Anterior cingulate cortex (tissue), 58 donors: Measurements from ENCODE around the gene IGLL1.

Source experiments
- DNase-seq, 58 donors: peaks; one replicate each; lab custom pipeline; 2025; lab: John Stamatoyannopoulos, UW

Gene IGLL1

GRCh38 chr22:23531283-23531956 lies 48.7 kb downstream of the IGLL1 start:
- DNase-seq = no peak

GRCh38 chr22:23530766-23531282 lies 49.3 kb downstream of the IGLL1 start:
- no peak for DNase-seq

- no peak for DNase-seq
Observed at GRCh38 chr22:23530106-23530505, 50.0 kb downstream of the IGLL1 start.

- DNase-seq = no peak
Observed at GRCh38 chr22:23529166-23530103, 50.7 kb downstream of the IGLL1 start.

GRCh38 chr22:23527971-23528740 lies 51.9 kb downstream of the IGLL1 start:
- DNase-seq = peak in 1 of 58 donors; percentile 6

GRCh38 chr22:23526596-23527316 lies 53.3 kb downstream of the IGLL1 start:
- peak in 1 of 58 donors; percentile 48 for DNase-seq

- DNase-seq = no peak
Observed at GRCh38 chr22:23525510-23525909, 54.6 kb downstream of the IGLL1 start.

GRCh38 chr22:23524226-23524625 lies 55.9 kb downstream of the IGLL1 start:
- DNase-seq = no peak

GRCh38 chr22:23523713-23524112 lies 56.4 kb downstream of the IGLL1 start:
- no peak for DNase-seq
